ENCODE measurements around the gene CUL4B.

DNA sequence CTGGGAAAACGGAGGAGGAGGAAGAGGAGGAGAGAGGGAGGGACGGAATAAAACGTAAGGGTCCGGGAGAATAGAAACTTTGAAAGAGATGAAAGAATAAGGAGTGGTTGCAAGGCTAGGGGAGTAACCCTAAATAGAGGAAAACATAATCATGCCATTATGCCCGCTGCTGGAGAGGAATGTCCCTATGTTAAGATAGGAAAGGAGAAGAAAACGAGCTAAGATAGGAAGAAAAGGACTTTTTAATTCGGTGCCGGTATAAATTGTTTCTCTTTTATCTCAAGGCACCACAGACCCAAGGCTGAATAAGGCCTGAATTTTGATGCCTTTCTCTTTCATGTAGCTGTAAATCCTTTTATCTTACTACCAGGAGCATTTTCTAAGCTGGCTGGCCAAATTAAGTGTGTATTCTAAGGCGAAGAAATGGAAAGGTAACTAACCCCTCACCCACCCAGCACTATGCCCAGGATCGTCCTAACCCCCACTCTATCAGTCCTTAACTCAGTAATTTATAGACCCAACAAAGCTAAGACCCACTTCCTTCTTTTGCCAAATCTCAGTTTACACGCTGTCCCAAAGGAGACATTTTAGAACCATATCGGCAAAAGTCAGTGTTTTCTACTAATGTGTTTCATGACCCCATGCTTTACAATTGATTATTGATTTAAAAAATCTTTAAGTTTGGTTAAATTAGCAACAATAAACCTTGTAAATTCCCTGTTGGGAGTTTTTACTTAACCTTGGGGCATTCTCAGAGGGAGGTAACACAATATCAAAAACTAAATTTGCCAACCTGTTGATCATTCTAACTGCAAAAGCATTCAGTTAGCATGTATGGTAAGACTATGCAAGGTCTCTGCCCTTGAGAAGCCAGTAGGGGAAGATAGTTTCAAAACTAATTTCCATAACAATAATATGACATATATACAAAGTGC lies 1.1 kb upstream of the CUL4B start:
- TF ChIP-seq POLR2A (IDR thresholded peaks at IDR 0.05; ENCODE audit: low read depth, low read length): no peak
- TF ChIP-seq POLR2AphosphoS5 (IDR thresholded peaks at IDR 0.05; ENCODE audit: low read depth, low read length): no peak
- TF ChIP-seq TAF1 (IDR thresholded peaks at IDR 0.05; ENCODE audit: borderline replicate concordance, low read depth, low read length): no peak
